Parathyroid adenoma (tissue), 2 donors: ENCODE measurements around the gene KCNH2.

Experiments
- H2AFZ ChIP-seq: fragments of 300-600 bp; sonication (generic); one replicate; pipeline ENCODE4 v1.7.0; 2017; ENCODE audit warnings: antibody characterized with exemption, mild to moderate bottlenecking
- H3K27ac ChIP-seq: fragments of 300-600 bp; sonication (generic); one replicate; pipeline ENCODE4 v1.7.0; 2017
- H3K27me3 ChIP-seq: fragments of 300-600 bp; sonication (generic); one replicate; pipeline ENCODE4 v1.7.0; 2017; ENCODE audit warnings: low read length; ENCODE audit not compliant: control insufficient read depth, insufficient read depth
- H3K36me3 ChIP-seq: fragments of 300-600 bp; sonication (generic); one replicate; pipeline ENCODE4 v1.7.0; 2017; ENCODE audit warnings: low read length; ENCODE audit not compliant: control insufficient read depth, insufficient read depth
- H3K4me1 ChIP-seq: fragments of 300-600 bp; sonication (generic); one replicate; pipeline ENCODE4 v1.7.0; 2017; ENCODE audit warnings: control low read depth
- H3K4me2 ChIP-seq: fragments of 300-600 bp; sonication (generic); one replicate; pipeline ENCODE4 v1.7.0; 2017; ENCODE audit warnings: low read length
- H3K4me3 ChIP-seq: fragments of 300-600 bp; sonication (generic); one replicate; pipeline ENCODE4 v1.7.0; 2017; ENCODE audit warnings: low read depth, low read length
- H3K79me2 ChIP-seq: fragments of 300-600 bp; sonication (generic); one replicate; pipeline ENCODE4 v1.7.0; 2017; ENCODE audit warnings: control low read depth
- H3K9ac ChIP-seq: fragments of 300-600 bp; sonication (generic); one replicate; pipeline ENCODE4 v1.7.0; 2017; ENCODE audit warnings: mild to moderate bottlenecking
- H3K9me3 ChIP-seq: fragments of 300-600 bp; sonication (generic); one replicate; pipeline ENCODE4 v1.7.0; 2017; ENCODE audit warnings: low read length; ENCODE audit not compliant: control insufficient read depth
- CTCF ChIP-seq: fragments of 300-600 bp; sonication (generic); IDR thresholded peaks from one replicate; pipeline ENCODE4 v1.7.0; 2017; ENCODE audit warnings: antibody characterized with exemption, mild to moderate bottlenecking
- donor health status: primary hyperparathyroidism.

The KCNH2 gene

GRCh38 chr7:151017953-151018420 lies 39.9 kb upstream of the KCNH2 start:
- no peaks in the 10 kb centered on the region for H3K36me3 ChIP-seq
- TF ChIP-seq CTCF, result peak; percentile 84
- no peak overlapping the region for H3K4me3 ChIP-seq
- H3K4me1 ChIP-seq, result peaks cover 3% of the 10 kb centered on the region
- H3K27me3 ChIP-seq, result no peaks in the 10 kb centered on the region
- no peaks in the 10 kb centered on the region for H3K9me3 ChIP-seq
- peak overlapping the region; percentile 43 for H3K4me2 ChIP-seq
- H3K27ac ChIP-seq, result no peak overlapping the region
- peak overlapping the region; percentile 11 for H2AFZ ChIP-seq
- no peaks in the 10 kb centered on the region for H3K79me2 ChIP-seq
- no peak overlapping the region for H3K9ac ChIP-seq

GRCh38 chr7:151017370-151017952 lies 39.3 kb upstream of the KCNH2 start:
- H2AFZ ChIP-seq, result no peak overlapping the region
- no peak for TF ChIP-seq CTCF

GRCh38 chr7:151016942-151017341 lies 38.8 kb upstream of the KCNH2 start:
- Histone ChIP-seq H3K79me2 (no peaks in the 10 kb centered on the region), H3K4me1 (peaks cover 3% of the 10 kb centered on the region), H3K9ac (no peak overlapping the region), H3K27ac (no peak overlapping the region), H3K27me3 (no peaks in the 10 kb centered on the region), H3K4me3 (no peak overlapping the region), H2AFZ (no peak overlapping the region), H3K9me3 (no peaks in the 10 kb centered on the region), H3K4me2 (no peak overlapping the region), H3K36me3 (no peaks in the 10 kb centered on the region)
- no peak for TF ChIP-seq CTCF

More at GRCh38 chr7:151017370-151017952, 39.3 kb upstream of the KCNH2 start:
- Histone ChIP-seq H3K9me3 (no peaks in the 10 kb centered on the region), H3K27me3 (no peaks in the 10 kb centered on the region), H3K79me2 (no peaks in the 10 kb centered on the region), H3K4me2 (no peak overlapping the region), H3K9ac (no peak overlapping the region), H3K27ac (no peak overlapping the region), H3K4me1 (peaks cover 3% of the 10 kb centered on the region), H3K36me3 (no peaks in the 10 kb centered on the region), H3K4me3 (no peak overlapping the region)

GRCh38 chr7:151016505-151016904 lies 38.4 kb upstream of the KCNH2 start:
- Histone ChIP-seq H3K27me3 (no peaks in the 10 kb centered on the region), H3K4me2 (no peak overlapping the region), H3K4me3 (no peak overlapping the region), H3K9ac (no peak overlapping the region), H3K4me1 (peaks cover 3% of the 10 kb centered on the region), H3K79me2 (no peaks in the 10 kb centered on the region), H3K27ac (no peak overlapping the region), H3K9me3 (no peaks in the 10 kb centered on the region), H3K36me3 (no peaks in the 10 kb centered on the region), H2AFZ (no peak overlapping the region)
- TF ChIP-seq CTCF, result no peak

GRCh38 chr7:151015967-151016366 lies 37.8 kb upstream of the KCNH2 start:
- no peak for TF ChIP-seq CTCF
- peaks cover 3% of the 10 kb centered on the region for H3K4me1 ChIP-seq

More at GRCh38 chr7:151015967-151016366, 37.8 kb upstream of the KCNH2 start:
- no peaks in the 10 kb centered on the region for H3K27me3 ChIP-seq
- H3K4me3 ChIP-seq, result no peak overlapping the region
- H3K27ac ChIP-seq, result no peak overlapping the region
- no peaks in the 10 kb centered on the region for H3K36me3 ChIP-seq
- no peak overlapping the region for H3K4me2 ChIP-seq
- no peak overlapping the region for H2AFZ ChIP-seq
- H3K9me3 ChIP-seq, result no peaks in the 10 kb centered on the region
- H3K9ac ChIP-seq, result no peak overlapping the region
- H3K79me2 ChIP-seq, result no peaks in the 10 kb centered on the region
